Endodermal cell (in vitro differentiated cells): ENCODE results near the gene ZNF618. TPM values are rescaled to one million over a fixed set of nuclear protein-coding genes. Genes with fewer than 3 reads are reported as not detected.

Experiments used
- DNase-seq: peaks from one replicate; pipeline ENCODE4 v3.0.0-alpha.2; 2017
- H3K27ac ChIP-seq: 2 replicates; pipeline ENCODE4 v1.5.1; 2013; ENCODE audit warnings: mild to moderate bottlenecking, low read depth, low read length, moderate library complexity
- H3K27me3 ChIP-seq: 2 replicates; pipeline ENCODE4 v1.6.1; 2013; ENCODE audit warnings: mild to moderate bottlenecking, low read length, moderate library complexity; ENCODE audit not compliant: insufficient read depth, control insufficient read depth, poor library complexity, severe bottlenecking
- H3K36me3 ChIP-seq: 2 replicates; pipeline ENCODE4 v1.7.0; 2013; ENCODE audit warnings: mild to moderate bottlenecking, low read length, moderate library complexity; ENCODE audit not compliant: control insufficient read depth, insufficient read depth
- H3K4me1 ChIP-seq: one replicate; pipeline ENCODE4 v1.7.0; 2013; ENCODE audit warnings: low read length; ENCODE audit not compliant: control insufficient read depth, insufficient read depth
- H3K4me3 ChIP-seq: 2 replicates; pipeline ENCODE4 v1.5.1; 2013; ENCODE audit warnings: mild to moderate bottlenecking, low read length, moderate library complexity
- H3K9ac ChIP-seq: 2 replicates; pipeline ENCODE4 v1.6.1; 2013; ENCODE audit warnings: mild to moderate bottlenecking, low read length, moderate library complexity; ENCODE audit not compliant: poor library complexity, severe bottlenecking; ENCODE audit errors: extremely low read depth
- H3K9me3 ChIP-seq: 2 replicates; pipeline ENCODE4 v1.6.1; 2013; ENCODE audit warnings: mild to moderate bottlenecking, low read length, moderate library complexity; ENCODE audit not compliant: control insufficient read depth
- H3K27ac Mint-ChIP-seq: 2 replicates; pipeline ENCODE4 v1.8.0; 2020; ENCODE audit warnings: mixed read lengths
- H3K27me3 Mint-ChIP-seq: 2 replicates; pipeline ENCODE4 v1.8.0; 2021; ENCODE audit warnings: mild to moderate bottlenecking, mixed read lengths; ENCODE audit not compliant: insufficient read depth
- H3K36me3 Mint-ChIP-seq: 2 replicates; pipeline ENCODE4 v1.8.0; 2020; ENCODE audit warnings: low read depth, mixed read lengths
- H3K4me1 Mint-ChIP-seq: 2 replicates; pipeline ENCODE4 v1.8.0; 2020; ENCODE audit warnings: mixed read lengths
- H3K4me3 Mint-ChIP-seq: 2 replicates; pipeline ENCODE4 v1.8.0; 2020; ENCODE audit warnings: mild to moderate bottlenecking, moderate library complexity, mixed read lengths
- H3K9me3 Mint-ChIP-seq: 2 replicates; pipeline ENCODE4 v1.8.0; 2020; ENCODE audit warnings: mild to moderate bottlenecking, mixed read lengths
- WGBS, 2 experiments: methylation state at CpG; one replicate each; pipeline versions ENCODE4 v1.1.5 to v1.1.7; 2013; ENCODE audit warnings: missing lambda C conversion rate in 2 of 2, mixed read lengths in 1 of 2; ENCODE audit not compliant: insufficient coverage in 1 of 2, insufficient read length in 1 of 2; 5-methylcytosine and 5-hydroxymethylcytosine counted together
- total RNA-seq, 2 donors: library from RNA; stranded (reverse); fragmentation: NEBNext Ultra II Directional in 1 of 2; extraction: Animal tissue kit (Norgen Biotek cat#: 25700) in 1 of 2; gene quantifications; 2 replicates in 1 of 2; 3 replicates in 1 of 2; pipeline ENCODE4 v1.2.1, GENCODE V29; 2021
- TF ChIP-seq, protein P1 (sequence below): fragments of 200-600 bp; sonication (generic); conservative IDR thresholded peaks from 2 replicates; pipeline ENCODE4 v1.5.0; 2021; ENCODE audit warnings: antibody characterized with exemption, mild to moderate bottlenecking

Gene ZNF618
- total RNA-seq, 2 donors from 2014 or later: 34.5 to 37.5 TPM

DNA sequence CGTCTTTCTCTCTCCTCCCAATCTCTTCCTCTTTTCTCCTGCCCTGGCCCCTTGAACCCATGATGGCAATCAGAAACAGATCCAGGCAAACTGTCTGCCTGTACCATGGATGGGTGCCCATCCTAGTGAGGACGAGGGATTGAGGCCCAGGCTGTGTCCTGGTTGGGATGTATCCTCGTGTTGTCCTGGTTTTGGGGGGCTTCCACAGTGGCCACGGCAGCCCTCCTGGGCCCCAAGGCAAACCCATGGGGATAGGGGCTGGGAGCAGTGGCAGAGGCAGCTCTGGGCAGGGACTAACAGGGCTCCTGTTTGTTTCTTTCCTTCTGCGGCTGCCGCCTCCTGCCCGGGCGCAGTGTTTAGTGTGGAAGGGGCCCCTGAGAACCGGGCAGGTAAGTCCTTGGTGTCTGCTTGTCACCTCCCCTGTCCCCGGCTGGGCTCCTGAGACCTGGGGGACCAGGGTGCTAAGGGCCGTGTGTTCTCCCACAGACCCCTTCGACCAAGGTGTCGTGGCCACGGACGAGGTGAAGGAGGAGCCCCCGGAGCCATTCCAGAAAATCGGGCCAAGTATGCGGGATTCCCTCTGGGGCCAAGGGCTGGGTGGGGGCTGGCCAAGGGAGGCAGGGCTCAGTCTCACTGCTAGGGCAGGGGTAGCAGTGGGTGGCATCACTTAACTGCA lies 132.0 kb downstream of the ZNF618 start:
- TF ChIP-seq, protein P1, sequence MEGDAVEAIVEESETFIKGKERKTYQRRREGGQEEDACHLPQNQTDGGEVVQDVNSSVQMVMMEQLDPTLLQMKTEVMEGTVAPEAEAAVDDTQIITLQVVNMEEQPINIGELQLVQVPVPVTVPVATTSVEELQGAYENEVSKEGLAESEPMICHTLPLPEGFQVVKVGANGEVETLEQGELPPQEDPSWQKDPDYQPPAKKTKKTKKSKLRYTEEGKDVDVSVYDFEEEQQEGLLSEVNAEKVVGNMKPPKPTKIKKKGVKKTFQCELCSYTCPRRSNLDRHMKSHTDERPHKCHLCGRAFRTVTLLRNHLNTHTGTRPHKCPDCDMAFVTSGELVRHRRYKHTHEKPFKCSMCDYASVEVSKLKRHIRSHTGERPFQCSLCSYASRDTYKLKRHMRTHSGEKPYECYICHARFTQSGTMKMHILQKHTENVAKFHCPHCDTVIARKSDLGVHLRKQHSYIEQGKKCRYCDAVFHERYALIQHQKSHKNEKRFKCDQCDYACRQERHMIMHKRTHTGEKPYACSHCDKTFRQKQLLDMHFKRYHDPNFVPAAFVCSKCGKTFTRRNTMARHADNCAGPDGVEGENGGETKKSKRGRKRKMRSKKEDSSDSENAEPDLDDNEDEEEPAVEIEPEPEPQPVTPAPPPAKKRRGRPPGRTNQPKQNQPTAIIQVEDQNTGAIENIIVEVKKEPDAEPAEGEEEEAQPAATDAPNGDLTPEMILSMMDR: no peak
- Histone ChIP-seq H3K27me3 (no peaks in the 10 kb centered on the region), H3K9me3 (peaks cover 10% of the 10 kb centered on the region), H3K27ac (no peak overlapping the region), H3K9ac (no peak overlapping the region), H3K4me1 (no peaks in the 10 kb centered on the region), H3K36me3 (peaks cover 49% of the 10 kb centered on the region), H3K4me3 (no peak overlapping the region)
- Mint-ChIP-seq H3K27me3 (no peaks in the 10 kb centered on the region), H3K4me1 (no peaks in the 10 kb centered on the region), H3K4me3 (no peak overlapping the region), H3K36me3 (peaks cover 79% of the 10 kb centered on the region), H3K27ac (no peak overlapping the region), H3K9me3 (no peaks in the 10 kb centered on the region)
- WGBS, 2 experiments: 94% methylated on average over 6 to 18 of the region's 18 CpGs
- DNase-seq: peak; percentile 31

DNA sequence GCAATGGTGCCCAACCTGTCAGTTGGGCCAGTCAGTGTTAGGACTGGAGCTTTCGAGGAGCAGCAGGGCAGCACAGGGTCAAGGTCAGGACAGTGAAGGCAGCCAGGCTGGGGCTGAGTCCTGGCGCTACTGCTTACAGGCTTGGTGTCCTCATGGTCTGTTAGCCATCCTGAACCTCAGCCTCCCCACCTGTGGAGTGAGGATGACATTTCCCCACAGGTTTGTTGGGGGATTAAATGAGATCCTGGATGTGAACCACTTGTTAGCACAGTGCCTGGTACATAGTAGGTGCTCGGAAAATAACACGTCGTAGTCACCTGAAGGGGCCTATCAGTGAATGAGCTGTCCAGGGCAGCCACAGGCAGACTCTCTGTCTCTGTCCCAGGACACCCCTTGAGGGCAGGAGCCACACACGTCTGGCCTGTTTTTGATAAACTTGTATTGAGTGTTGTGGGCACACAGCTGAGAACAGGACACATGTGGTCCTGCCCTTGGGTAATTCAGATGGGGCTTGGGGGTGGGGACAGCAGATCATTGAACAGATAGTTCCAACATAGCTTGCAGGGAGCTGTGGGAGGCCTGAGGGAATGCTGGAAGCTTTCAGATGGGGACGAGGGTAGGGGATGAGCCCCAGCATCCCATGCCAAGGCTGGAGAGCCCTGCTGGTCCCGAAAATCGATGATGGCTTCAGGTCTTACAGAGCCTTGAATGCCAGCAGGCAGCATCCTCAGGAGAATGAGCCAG lies 132.7 kb downstream of the ZNF618 start:
- DNase-seq: peak; percentile 20
- Mint-ChIP-seq H3K27me3 (no peaks in the 10 kb centered on the region), H3K27ac (no peak overlapping the region)

DNA sequence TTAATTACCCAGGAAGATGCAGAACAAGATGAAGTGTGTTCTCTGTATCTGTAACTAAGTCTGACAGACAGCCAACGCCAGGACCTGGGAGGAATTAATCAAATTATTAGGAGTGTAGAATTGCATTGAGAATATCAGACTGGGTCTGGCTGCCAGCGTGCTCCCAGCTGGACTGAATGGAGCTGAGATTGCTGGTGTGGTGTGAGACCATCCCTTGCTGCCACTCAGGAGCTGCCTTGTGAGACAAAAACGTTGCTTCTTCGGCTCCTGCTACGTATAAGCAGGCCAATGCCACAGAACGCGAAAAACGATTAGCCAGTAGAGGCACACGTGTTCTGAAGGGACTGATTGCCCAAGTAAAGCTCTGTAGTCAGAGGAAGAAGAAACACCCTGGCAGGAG lies 135.2 kb downstream of the ZNF618 start:
- no peak overlapping the region for H3K27ac ChIP-seq
- H3K27me3 ChIP-seq: no peaks in the 10 kb centered on the region
- H3K4me1 ChIP-seq: no peaks in the 10 kb centered on the region
- Mint-ChIP-seq H3K36me3 (peaks cover 74% of the 10 kb centered on the region), H3K27ac (no peak overlapping the region), H3K9me3 (no peaks in the 10 kb centered on the region), H3K27me3 (no peaks in the 10 kb centered on the region), H3K4me1 (no peaks in the 10 kb centered on the region), H3K4me3 (no peak overlapping the region)
- H3K9ac ChIP-seq: no peak overlapping the region
- TF ChIP-seq, protein P1: no peak
- peaks cover 11% of the 10 kb centered on the region for H3K9me3 ChIP-seq
- WGBS, 2 experiments: 82 to 87% methylated on average over 9 of the region's 9 CpGs
- peak; percentile 26 for DNase-seq
- H3K4me3 ChIP-seq: no peak overlapping the region
- H3K36me3 ChIP-seq: peaks cover 43% of the 10 kb centered on the region

More for the DNA sequence above, 132.7 kb downstream of the ZNF618 start:
- Mint-ChIP-seq H3K4me3 (no peak overlapping the region), H3K36me3 (peaks cover 78% of the 10 kb centered on the region), H3K4me1 (no peaks in the 10 kb centered on the region), H3K9me3 (no peaks in the 10 kb centered on the region)
- TF ChIP-seq, protein P1: no peak
- no peaks in the 10 kb centered on the region for H3K4me1 ChIP-seq
- H3K27me3 ChIP-seq: no peaks in the 10 kb centered on the region
- no peak overlapping the region for H3K4me3 ChIP-seq
- H3K9ac ChIP-seq: no peak overlapping the region
- H3K9me3 ChIP-seq: peaks cover 11% of the 10 kb centered on the region
- peaks cover 46% of the 10 kb centered on the region for H3K36me3 ChIP-seq
- WGBS, 2 experiments: 96% methylated on average over 7 to 9 of the region's 9 CpGs
- no peak overlapping the region for H3K27ac ChIP-seq
